ENCODE measurements around the gene PPM1E.

GRCh38 chr17:58997756-58998553, 242.3 kb downstream of the PPM1E start:
- TF ChIP-seq CTCF (IDR thresholded peaks at IDR 0.05) (no peak), POLR2AphosphoS5 (IDR thresholded peaks at IDR 0.05) (no peak), POLR2A (IDR thresholded peaks at IDR 0.05) (no peak)

Measured in prostate gland (tissue), 2 donors.